ENCODE results near the gene UXT. TPM values are rescaled to one million over a fixed set of nuclear protein-coding genes. Genes with fewer than 3 reads are reported as not detected.
"Not testable (repeated sequence)": the region's sequence is repeated elsewhere in the genome, so short reads cannot be mapped to it uniquely, and the experiment has no call there.

The UXT gene
- total RNA-seq, 2 experiments from 2014 or later: 188 to 197 TPM

DNA sequence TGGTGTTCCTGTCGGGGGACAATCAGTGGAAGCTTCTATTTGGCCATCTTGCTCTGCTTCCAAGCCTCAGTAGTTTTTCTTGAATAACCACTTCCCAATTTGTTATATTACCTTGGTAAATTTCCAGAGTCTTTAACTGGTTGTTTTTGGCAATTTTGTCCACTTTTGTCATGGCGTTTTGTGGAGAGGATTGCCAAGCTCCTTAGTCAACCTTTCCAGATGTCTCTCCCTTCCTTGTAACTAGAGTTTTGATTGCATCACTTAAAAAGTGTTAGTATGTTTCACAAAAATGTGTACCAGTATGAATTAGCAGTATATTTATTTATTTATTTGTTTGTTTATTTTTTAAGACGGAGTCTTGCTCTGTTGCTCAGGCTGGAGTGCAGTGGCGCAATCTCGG, 15.8 kb upstream of the UXT start:
- Mint-ChIP-seq H3K27ac (no peak overlapping the region), H3K9me3 (peaks cover 3% of the 10 kb centered on the region), H3K27me3 (no peaks in the 10 kb centered on the region), H3K4me3 (no peak overlapping the region), H3K36me3 (ENCODE audit: low read depth) (no peaks in the 10 kb centered on the region), H3K4me1 (ENCODE audit: low read depth) (no peaks in the 10 kb centered on the region)
- POLR2A ChIA-PET: no interaction called here
- TF ChIP-seq, protein P1, sequence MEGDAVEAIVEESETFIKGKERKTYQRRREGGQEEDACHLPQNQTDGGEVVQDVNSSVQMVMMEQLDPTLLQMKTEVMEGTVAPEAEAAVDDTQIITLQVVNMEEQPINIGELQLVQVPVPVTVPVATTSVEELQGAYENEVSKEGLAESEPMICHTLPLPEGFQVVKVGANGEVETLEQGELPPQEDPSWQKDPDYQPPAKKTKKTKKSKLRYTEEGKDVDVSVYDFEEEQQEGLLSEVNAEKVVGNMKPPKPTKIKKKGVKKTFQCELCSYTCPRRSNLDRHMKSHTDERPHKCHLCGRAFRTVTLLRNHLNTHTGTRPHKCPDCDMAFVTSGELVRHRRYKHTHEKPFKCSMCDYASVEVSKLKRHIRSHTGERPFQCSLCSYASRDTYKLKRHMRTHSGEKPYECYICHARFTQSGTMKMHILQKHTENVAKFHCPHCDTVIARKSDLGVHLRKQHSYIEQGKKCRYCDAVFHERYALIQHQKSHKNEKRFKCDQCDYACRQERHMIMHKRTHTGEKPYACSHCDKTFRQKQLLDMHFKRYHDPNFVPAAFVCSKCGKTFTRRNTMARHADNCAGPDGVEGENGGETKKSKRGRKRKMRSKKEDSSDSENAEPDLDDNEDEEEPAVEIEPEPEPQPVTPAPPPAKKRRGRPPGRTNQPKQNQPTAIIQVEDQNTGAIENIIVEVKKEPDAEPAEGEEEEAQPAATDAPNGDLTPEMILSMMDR (IDR thresholded peaks at IDR 0.05): no peak
- no peaks in the 10 kb centered on the region for H3K27me3 ChIP-seq (ENCODE audit: control insufficient read depth in 1 of 2, insufficient read depth in 2 of 2, low read length in 2 of 2)
- ATAC-seq (ENCODE audit: poor library complexity) (no peak), DNase-seq (no peak)
- no peaks in the 10 kb centered on the region for H3K4me1 ChIP-seq (ENCODE audit: insufficient read depth, low read length)
- H3K9me3 ChIP-seq (ENCODE audit: control insufficient read depth in 1 of 2, insufficient read depth in 1 of 2, low read length in 2 of 2): no peaks in the 10 kb centered on the region
- CTCF ChIA-PET: no interaction called here
- H3K4me3 ChIP-seq (ENCODE audit: low read length): no peak overlapping the region
- H3K27ac ChIP-seq (ENCODE audit: low read depth in 1 of 2, low read length in 2 of 2): no peak overlapping the region
- H3K36me3 ChIP-seq (ENCODE audit: insufficient read depth, low read length): no peaks in the 10 kb centered on the region
- intact Hi-C loops (cut with DNase I, micrococcal nuclease): no loop called here

DNA sequence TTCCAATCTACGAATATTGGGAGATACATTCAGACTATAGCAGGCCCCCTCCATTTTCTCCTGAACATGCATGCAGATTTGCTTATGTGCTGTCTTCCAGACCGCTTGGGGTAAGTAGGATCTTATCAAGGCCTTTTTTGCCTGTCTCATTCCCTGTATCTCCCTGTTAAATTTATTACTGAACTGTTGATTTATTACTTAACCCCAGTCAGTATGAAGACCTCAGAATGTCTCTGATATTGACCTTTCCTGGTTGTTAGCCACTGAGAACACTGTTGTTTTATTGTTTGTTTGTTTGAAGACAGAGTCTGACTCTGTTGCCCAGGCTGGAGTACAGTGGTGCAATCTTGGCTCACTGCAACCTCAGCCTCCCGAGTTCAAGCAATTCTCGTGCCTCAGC, 6.8 kb upstream of the UXT start:
- POLR2A ChIA-PET; H3K9me3 ChIP-seq (ENCODE audit: control insufficient read depth in 1 of 2, insufficient read depth in 1 of 2, low read length in 2 of 2); H3K9me3 Mint-ChIP-seq; DNase-seq; H3K4me3 ChIP-seq (ENCODE audit: low read length); H3K4me1 Mint-ChIP-seq (ENCODE audit: low read depth); H3K27me3 ChIP-seq (ENCODE audit: control insufficient read depth in 1 of 2, insufficient read depth in 2 of 2, low read length in 2 of 2); CTCF ChIA-PET; H3K36me3 Mint-ChIP-seq (ENCODE audit: low read depth); H3K27ac Mint-ChIP-seq; intact Hi-C loops (cut with DNase I, micrococcal nuclease); H3K36me3 ChIP-seq (ENCODE audit: insufficient read depth, low read length); H3K27me3 Mint-ChIP-seq; ATAC-seq (ENCODE audit: poor library complexity); H3K4me3 Mint-ChIP-seq; H3K4me1 ChIP-seq (ENCODE audit: insufficient read depth, low read length); H3K27ac ChIP-seq (ENCODE audit: low read depth in 1 of 2, low read length in 2 of 2): not testable (repeated sequence)

DNA sequence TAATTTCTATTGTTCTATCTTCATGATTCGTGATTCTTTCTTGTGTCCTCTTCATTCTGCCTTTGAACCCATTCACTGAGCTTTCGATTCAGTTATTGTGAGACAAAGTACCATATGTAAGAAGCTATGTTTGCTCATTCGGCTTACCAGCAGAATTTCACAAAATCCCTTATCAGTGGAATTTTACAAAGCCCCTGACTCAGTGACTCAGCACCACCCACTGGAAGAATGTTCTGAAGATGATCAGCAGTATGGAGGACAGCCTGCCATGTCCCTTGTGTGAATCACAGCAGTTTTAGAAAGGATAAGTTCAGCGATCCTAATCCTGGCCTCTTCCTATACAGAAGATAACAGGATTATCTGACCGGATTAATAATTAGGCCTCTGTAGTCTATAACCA, 5.8 kb upstream of the UXT start:
- Histone ChIP-seq H3K36me3 (ENCODE audit: insufficient read depth, low read length) (no peaks in the 10 kb centered on the region), H3K4me1 (ENCODE audit: insufficient read depth, low read length) (peaks cover under 1% of the 10 kb centered on the region), H3K9me3 (ENCODE audit: control insufficient read depth in 1 of 2, insufficient read depth in 1 of 2, low read length in 2 of 2) (no peaks in the 10 kb centered on the region), H3K4me3 (ENCODE audit: low read length) (no peak overlapping the region), H3K27me3 (ENCODE audit: control insufficient read depth in 1 of 2, insufficient read depth in 2 of 2, low read length in 2 of 2) (no peaks in the 10 kb centered on the region), H3K27ac (ENCODE audit: low read depth in 1 of 2, low read length in 2 of 2) (no peak overlapping the region)
- no peaks in the 10 kb centered on the region for H3K9me3 Mint-ChIP-seq
- intact Hi-C loops (cut with DNase I, micrococcal nuclease): no loop called here
- TF ChIP-seq, protein P1 (IDR thresholded peaks at IDR 0.05): no peak
- no peak overlapping the region for H3K4me3 Mint-ChIP-seq
- ChIA-PET CTCF (no interaction called here), POLR2A (no interaction called here)
- DNase-seq (no peak), ATAC-seq (ENCODE audit: poor library complexity) (no peak)
- H3K27me3 Mint-ChIP-seq: no peaks in the 10 kb centered on the region
- H3K4me1 Mint-ChIP-seq (ENCODE audit: low read depth): no peaks in the 10 kb centered on the region
- H3K36me3 Mint-ChIP-seq (ENCODE audit: low read depth): no peaks in the 10 kb centered on the region
- no peak overlapping the region for H3K27ac Mint-ChIP-seq

DNA sequence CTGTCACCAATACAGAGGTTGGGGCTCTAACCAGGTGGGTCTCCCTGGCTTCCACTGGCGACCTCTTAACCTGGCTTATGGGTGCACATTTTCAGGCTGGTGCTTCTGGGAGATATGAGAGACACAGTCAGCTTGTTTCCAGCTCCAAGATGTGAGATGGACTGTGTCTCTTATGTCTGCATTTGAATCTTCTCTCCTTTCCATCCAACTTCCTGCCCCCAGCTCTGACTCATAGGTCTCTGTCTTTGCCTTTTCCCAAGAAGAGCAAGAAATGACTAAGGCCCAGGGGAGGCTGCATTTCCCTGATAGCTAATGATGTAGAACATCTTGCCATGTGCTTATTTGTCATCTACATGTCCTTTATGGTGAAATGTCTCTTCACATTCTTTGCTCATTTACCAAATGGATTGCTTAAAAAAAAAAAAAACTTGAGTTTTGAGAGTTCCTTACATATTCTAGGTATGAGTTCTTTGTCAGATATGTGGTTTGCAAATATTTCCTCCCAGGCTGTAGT, 3.2 kb upstream of the UXT start:
- Mint-ChIP-seq H3K4me3 (no peak overlapping the region), H3K36me3 (ENCODE audit: low read depth) (peaks cover 10% of the 10 kb centered on the region), H3K27ac (no peak overlapping the region), H3K9me3 (no peaks in the 10 kb centered on the region), H3K4me1 (ENCODE audit: low read depth) (peaks cover 14% of the 10 kb centered on the region), H3K27me3 (no peaks in the 10 kb centered on the region)
- Histone ChIP-seq H3K4me3 (ENCODE audit: low read length) (no peak overlapping the region), H3K27me3 (ENCODE audit: control insufficient read depth in 1 of 2, insufficient read depth in 2 of 2, low read length in 2 of 2) (no peaks in the 10 kb centered on the region), H3K36me3 (ENCODE audit: insufficient read depth, low read length) (peaks cover 6% of the 10 kb centered on the region), H3K9me3 (ENCODE audit: control insufficient read depth in 1 of 2, insufficient read depth in 1 of 2, low read length in 2 of 2) (no peaks in the 10 kb centered on the region), H3K4me1 (ENCODE audit: insufficient read depth, low read length) (peaks cover 14% of the 10 kb centered on the region), H3K27ac (ENCODE audit: low read depth in 1 of 2, low read length in 2 of 2) (no peak overlapping the region)
- ChIA-PET POLR2A (no interaction called here), CTCF (no interaction called here)
- peak in 2 of 14 experiments; percentile 8 to 31 for DNase-seq
- intact Hi-C loops (cut with DNase I, micrococcal nuclease): no loop called here
- TF ChIP-seq, protein P1 (IDR thresholded peaks at IDR 0.05): no peak
- no peak for ATAC-seq (ENCODE audit: poor library complexity)

Data from CD4-positive, alpha-beta T cell (primary cell).